GM12878 (cell line): ENCODE results near the gene ASMTL. TPM values are rescaled to one million over a fixed set of nuclear protein-coding genes. Genes with fewer than 3 reads are reported as not detected.

Experiments
- ATAC-seq: fragments of 200-7000 bp; cut with Tn5 transposase; 3 replicates; pipeline ENCODE4 v1.9.1; 2020; ENCODE audit warnings: mild to moderate bottlenecking, moderate library complexity
- BruUV-seq: library from RNA; stranded (reverse); fragments of 400-500 nt; replicated peaks from 2 replicates; lab custom pipeline; 2021; lab: Mats Ljungman, UMichigan
- CTCF ChIA-PET: fragments of 300-600 bp; sonication (Branson Sonifier 250); formaldehyde crosslinking; extraction: SDS; loops from one replicate; lab custom pipeline; 2021; ENCODE audit warnings: inconsistent platforms; lab: Yijun Ruan, JAX
- POLR2A ChIA-PET: fragments of 350-600 bp; formaldehyde crosslinking; extraction: SDS; loops from one replicate; lab custom pipeline; 2021; ENCODE audit warnings: inconsistent platforms; lab: Charles Lee
- RAD21 ChIA-PET: fragments of 300-600 bp; sonication (Branson Sonifier 250); formaldehyde crosslinking; loops from one replicate; lab custom pipeline; 2023; ENCODE audit warnings: antibody characterized with exemption; ENCODE audit not compliant: unreplicated experiment; lab: Charles Lee
- SMC1A ChIA-PET: fragments of 300-600 bp; sonication (Branson Sonifier 250); formaldehyde crosslinking; loops from one replicate; lab custom pipeline; 2023; ENCODE audit not compliant: unreplicated experiment, uncharacterized antibody; lab: Charles Lee
- DNase-seq: peaks from one replicate; pipeline ENCODE4 v3.0.0-alpha.2; 2011; ENCODE audit warnings: low read depth, low spot score
- FAIRE-seq: peaks from 3 replicates; lab custom pipeline; 2011; peaks lifted over from hg19 to GRCh38; lab: Jason Lieb, UNC
- H2AFZ ChIP-seq: 2 replicates; pipeline ENCODE4 v1.6.0; 2011; ENCODE audit warnings: low read depth, low read length, control low read depth; ENCODE audit not compliant: control insufficient read depth
- H3K27ac ChIP-seq: 2 replicates; pipeline ENCODE4 v1.5.1; 2011; ENCODE audit warnings: control low read depth; ENCODE audit not compliant: control insufficient read depth, insufficient read depth
- H3K27me3 ChIP-seq, 2 experiments: replicated peaks in 1 of 2; 2 replicates each; pipeline versions ENCODE4 v1.6.0 to v1.6.1; 2011; ENCODE audit warnings: low read length in 1 of 2; ENCODE audit not compliant: control insufficient read depth in 2 of 2, insufficient read depth in 2 of 2
- H3K36me3 ChIP-seq, 2 experiments: 2 replicates each; pipeline ENCODE4 v1.5.1; 2011; ENCODE audit warnings: low read length in 1 of 2; ENCODE audit not compliant: control insufficient read depth in 2 of 2, insufficient read depth in 2 of 2
- H3K4me1 ChIP-seq: 2 replicates; pipeline ENCODE4 v1.6.1; 2011; ENCODE audit warnings: mild to moderate bottlenecking, low read length, moderate library complexity, mixed read lengths; ENCODE audit not compliant: control insufficient read depth, insufficient read depth
- H3K4me2 ChIP-seq: 2 replicates; pipeline ENCODE4 v1.6.0; 2011; ENCODE audit warnings: control low read depth; ENCODE audit not compliant: control insufficient read depth, insufficient read depth
- H3K4me3 ChIP-seq: fragments of 200-600 bp; sonication (generic); 2 replicates; pipeline ENCODE4 v1.5.1; 2016
- H3K79me2 ChIP-seq: 2 replicates; pipeline ENCODE4 v1.6.0; 2011; ENCODE audit warnings: low read length; ENCODE audit not compliant: control insufficient read depth, insufficient read depth
- H3K9ac ChIP-seq: 2 replicates; pipeline ENCODE4 v1.8.0; 2011; ENCODE audit warnings: low read length, control low read depth, mixed read lengths; ENCODE audit not compliant: control insufficient read depth, insufficient read depth
- H3K9me3 ChIP-seq: replicated peaks from 3 replicates; pipeline ENCODE4 v1.5.1; 2011; ENCODE audit warnings: mild to moderate bottlenecking, low read length; ENCODE audit not compliant: control insufficient read depth, insufficient read depth
- H4K20me1 ChIP-seq: 2 replicates; pipeline ENCODE4 v1.6.0; 2011; ENCODE audit not compliant: control insufficient read depth, insufficient read depth
- DPF2 ChIP-seq: fragments of 450-650 bp; IDR thresholded peaks from 2 replicates; pipeline ENCODE4 v1.6.1; 2017; ENCODE audit warnings: mild to moderate bottlenecking
- MTA3 ChIP-seq: IDR thresholded peaks from 2 replicates; pipeline ENCODE4 v1.6.1; 2012; ENCODE audit warnings: low read length, inconsistent platforms, borderline replicate concordance
- NKRF ChIP-seq: fragments of 450-650 bp; conservative IDR thresholded peaks from 2 replicates; pipeline ENCODE4 v1.6.1; 2017; ENCODE audit warnings: mild to moderate bottlenecking, moderate library complexity
- POLR2AphosphoS5 ChIP-seq: IDR thresholded peaks from 2 replicates; pipeline ENCODE4 v1.6.1; 2011; ENCODE audit warnings: mild to moderate bottlenecking, low read length, inconsistent platforms
- TCF12 ChIP-seq: IDR thresholded peaks from 2 replicates; pipeline ENCODE4 v1.6.1; 2011; ENCODE audit warnings: low read depth, mild to moderate bottlenecking, low read length
- ZNF592 ChIP-seq: fragments of 450-650 bp; IDR thresholded peaks from 2 replicates; pipeline ENCODE4 v1.6.1; 2017; ENCODE audit warnings: mild to moderate bottlenecking, moderate library complexity
- WGBS: methylation state at CpG from one replicate; pipeline ENCODE4 v1.1.6; 2016; ENCODE audit warnings: low lambda C conversion rate; ENCODE audit not compliant: insufficient replicate concordance, insufficient coverage; ENCODE audit errors: missing lambda C conversion rate; 5-methylcytosine and 5-hydroxymethylcytosine counted together
- in situ Hi-C: fragments of 300-500 bp; cut with MboI; formaldehyde crosslinking; loops from 9 replicates; pipeline ENCODE4 v1.14.3; 2018; ENCODE audit warnings: mixed read lengths
- intact Hi-C: fragments of 100-400 bp; cut with micrococcal nuclease; formaldehyde crosslinking; loops from one replicate; pipeline ENCODE4 v1.14.2; 2022; ENCODE audit not compliant: unreplicated experiment
- polyA plus RNA-seq, 11 experiments: library from polyadenylated mRNA; depleted of rRNA in 4 of 11; unstranded in 6 of 11; stranded (reverse) in 5 of 11; fragments of >200 nt; fragmentation: Nextera tagmentation in 4 of 11; fragmentation: Illumina TruSeq in 1 of 11; extraction: Ambion mirVana in 4 of 11; extraction: Trizol in 1 of 11; gene quantifications; 1 replicate in 1 of 11; 2 replicates in 10 of 11; pipeline versions ENCODE4 v1.2.1 to v1.2.3, GENCODE V29; 2011 to 2016; ENCODE audit warnings: inconsistent platforms in 2 of 11, missing spikeins in 2 of 11, low read depth in 1 of 11
- total RNA-seq, 4 experiments: library from RNA; depleted of rRNA in 3 of 4; stranded (reverse); fragments of >200 nt in 3 of 4; fragmentation: Illumina TruSeq in 1 of 4; extraction: Trizol in 1 of 4; gene quantifications; 2 replicates each; pipeline versions ENCODE4 v1.2.1 to v1.2.3, GENCODE V29; 2013 to 2021
- TF ChIP-seq, protein P1 (sequence below): fragments of 450-650 bp; IDR thresholded peaks from 2 replicates; pipeline ENCODE4 v1.6.1; 2017; ENCODE audit warnings: mild to moderate bottlenecking, moderate library complexity

The ASMTL gene
- total and polyA plus RNA-seq, 10 of the 15 experiments (the other 5 are each of a cell fraction or from before 2014, with no cell fraction given) = 1.6 to 51.9 (median 32.1) TPM

DNA sequence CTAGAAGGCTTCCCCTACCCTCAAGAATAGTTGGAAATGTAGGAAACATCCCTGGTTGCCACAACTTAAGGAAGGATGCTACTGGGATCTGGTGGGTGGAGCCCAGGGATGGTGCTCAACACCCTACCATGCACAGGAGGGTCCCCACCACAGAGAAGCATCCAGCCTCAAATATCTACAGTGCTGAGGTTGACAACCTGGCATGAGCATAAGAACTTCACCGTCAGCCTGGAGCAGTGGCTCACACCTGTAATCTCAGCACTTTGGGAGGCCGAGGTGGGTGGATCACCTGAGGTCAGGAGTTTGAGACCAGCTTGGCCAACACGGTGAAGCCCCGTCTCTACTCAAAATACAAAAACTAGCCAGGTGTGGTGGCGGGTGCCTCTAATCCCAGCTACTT, 24.0 kb upstream of the ASMTL start:
- ChIA-PET RAD21 (no interaction called here), CTCF (no interaction called here), SMC1A (no interaction called here), POLR2A (no interaction called here)
- in situ Hi-C loops = no loop called here
- FAIRE-seq (no peak), ATAC-seq (no peak), DNase-seq (no peak)
- H3K27me3 ChIP-seq = no peaks in the 10 kb centered on the region
- H3K4me1 ChIP-seq = peaks cover 30% of the 10 kb centered on the region
- H3K4me2 ChIP-seq = no peak overlapping the region
- no peaks in the 10 kb centered on the region for H4K20me1 ChIP-seq
- H3K36me3 ChIP-seq = peaks cover 3 to 6% of the 10 kb centered on the region in 2 experiments; a peak in 3 of 4 replicates
- TF ChIP-seq TCF12 (no peak), POLR2AphosphoS5 (no peak)
- no peak overlapping the region for H2AFZ ChIP-seq
- peaks cover 25% of the 10 kb centered on the region for H3K79me2 ChIP-seq
- H3K9ac ChIP-seq = no peak overlapping the region
- intact Hi-C loops = no loop called here
- no TSS peak for BruUV-seq
- peaks cover 2% of the 10 kb centered on the region for H3K9me3 ChIP-seq
- WGBS = 95% methylated on average over 5 of the region's 5 CpGs
- H3K27ac ChIP-seq = no peak overlapping the region
- H3K4me3 ChIP-seq = no peak overlapping the region

DNA sequence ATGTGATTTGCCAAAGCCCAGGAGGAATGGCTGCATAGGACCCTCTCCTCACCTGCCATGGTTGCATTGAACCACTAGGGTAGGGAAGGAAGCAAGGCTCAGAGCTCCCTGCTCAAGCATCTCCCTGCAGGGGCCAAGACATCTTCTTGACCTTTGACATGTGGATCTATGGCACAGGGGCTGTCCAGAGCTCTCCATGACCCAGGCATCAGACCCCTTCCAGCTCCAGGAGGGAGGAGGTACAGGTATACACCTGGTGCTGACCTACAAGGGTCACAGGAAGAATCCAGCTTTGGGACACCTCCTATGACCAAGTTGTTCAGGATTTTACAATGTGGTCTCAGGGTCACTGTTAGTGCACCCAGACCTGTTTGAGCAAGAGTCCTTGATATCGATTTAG, 23.2 kb upstream of the ASMTL start:
- Histone ChIP-seq H3K79me2 (peaks cover 29% of the 10 kb centered on the region), H3K4me2 (no peak overlapping the region), H3K9ac (no peak overlapping the region), H3K4me1 (peaks cover 30% of the 10 kb centered on the region), H3K4me3 (no peak overlapping the region), H3K36me3 (peaks cover 3 to 6% of the 10 kb centered on the region in 2 experiments; a peak in 3 of 4 replicates), H3K27me3 (no peaks in the 10 kb centered on the region), H3K9me3 (peaks cover 2% of the 10 kb centered on the region), H2AFZ (no peak overlapping the region), H4K20me1 (no peaks in the 10 kb centered on the region), H3K27ac (no peak overlapping the region)
- 100% methylated on average over 1 of the region's 1 CpG for WGBS
- BruUV-seq = no TSS peak
- DNase-seq (no peak), ATAC-seq (no peak), FAIRE-seq (no peak)
- SMC1A ChIA-PET = no interaction called here
- POLR2A ChIA-PET = no interaction called here
- RAD21 ChIA-PET = no interaction called here
- in situ Hi-C loops (no loop called here), intact Hi-C loops (no loop called here)
- CTCF ChIA-PET = no interaction called here
- TF ChIP-seq NKRF (no peak), DPF2 (no peak), ZNF592 (no peak), MTA3 (no peak)
- TF ChIP-seq, protein P1, sequence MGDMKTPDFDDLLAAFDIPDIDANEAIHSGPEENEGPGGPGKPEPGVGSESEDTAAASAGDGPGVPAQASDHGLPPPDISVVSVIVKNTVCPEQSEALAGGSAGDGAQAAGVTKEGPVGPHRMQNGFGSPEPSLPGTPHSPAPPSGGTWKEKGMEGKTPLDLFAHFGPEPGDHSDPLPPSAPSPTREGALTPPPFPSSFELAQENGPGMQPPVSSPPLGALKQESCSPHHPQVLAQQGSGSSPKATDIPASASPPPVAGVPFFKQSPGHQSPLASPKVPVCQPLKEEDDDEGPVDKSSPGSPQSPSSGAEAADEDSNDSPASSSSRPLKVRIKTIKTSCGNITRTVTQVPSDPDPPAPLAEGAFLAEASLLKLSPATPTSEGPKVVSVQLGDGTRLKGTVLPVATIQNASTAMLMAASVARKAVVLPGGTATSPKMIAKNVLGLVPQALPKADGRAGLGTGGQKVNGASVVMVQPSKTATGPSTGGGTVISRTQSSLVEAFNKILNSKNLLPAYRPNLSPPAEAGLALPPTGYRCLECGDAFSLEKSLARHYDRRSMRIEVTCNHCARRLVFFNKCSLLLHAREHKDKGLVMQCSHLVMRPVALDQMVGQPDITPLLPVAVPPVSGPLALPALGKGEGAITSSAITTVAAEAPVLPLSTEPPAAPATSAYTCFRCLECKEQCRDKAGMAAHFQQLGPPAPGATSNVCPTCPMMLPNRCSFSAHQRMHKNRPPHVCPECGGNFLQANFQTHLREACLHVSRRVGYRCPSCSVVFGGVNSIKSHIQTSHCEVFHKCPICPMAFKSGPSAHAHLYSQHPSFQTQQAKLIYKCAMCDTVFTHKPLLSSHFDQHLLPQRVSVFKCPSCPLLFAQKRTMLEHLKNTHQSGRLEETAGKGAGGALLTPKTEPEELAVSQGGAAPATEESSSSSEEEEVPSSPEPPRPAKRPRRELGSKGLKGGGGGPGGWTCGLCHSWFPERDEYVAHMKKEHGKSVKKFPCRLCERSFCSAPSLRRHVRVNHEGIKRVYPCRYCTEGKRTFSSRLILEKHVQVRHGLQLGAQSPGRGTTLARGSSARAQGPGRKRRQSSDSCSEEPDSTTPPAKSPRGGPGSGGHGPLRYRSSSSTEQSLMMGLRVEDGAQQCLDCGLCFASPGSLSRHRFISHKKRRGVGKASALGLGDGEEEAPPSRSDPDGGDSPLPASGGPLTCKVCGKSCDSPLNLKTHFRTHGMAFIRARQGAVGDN = no peak
